ENCODE results near the gene FMN1.

DNA sequence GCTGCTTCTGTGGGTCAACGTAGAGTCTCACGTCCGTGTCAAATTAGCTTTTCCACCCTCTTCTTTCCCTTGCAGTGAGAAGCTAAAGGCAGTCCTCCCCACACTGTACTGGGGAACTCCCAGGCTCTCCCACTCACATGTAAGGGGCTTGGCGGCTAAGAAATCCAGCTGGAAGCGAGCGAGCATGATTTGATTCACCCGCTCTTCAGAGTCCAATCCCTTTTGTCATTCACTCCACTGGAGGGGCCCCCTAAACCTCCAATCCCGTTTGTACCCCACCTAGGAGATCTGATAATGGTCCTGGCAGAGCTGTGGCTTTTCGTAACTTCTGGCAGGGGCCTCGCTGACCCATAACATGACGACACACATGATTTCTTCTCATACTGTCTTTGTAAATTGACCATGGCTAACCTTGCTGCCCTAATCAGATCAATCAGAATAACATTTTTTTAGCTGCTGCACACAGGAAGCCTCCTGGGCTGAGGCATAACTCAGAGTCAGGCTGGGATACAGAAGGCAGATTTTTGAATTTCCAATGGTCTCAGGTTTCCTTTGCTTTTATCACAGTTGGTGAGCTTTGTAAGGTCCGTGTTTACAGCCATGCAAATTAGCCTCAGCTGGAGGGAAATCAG lies 241.5 kb downstream of the FMN1 start:
- no peak for TF ChIP-seq POLR2A (IDR thresholded peaks at IDR 0.05)
- TF ChIP-seq, protein P1, sequence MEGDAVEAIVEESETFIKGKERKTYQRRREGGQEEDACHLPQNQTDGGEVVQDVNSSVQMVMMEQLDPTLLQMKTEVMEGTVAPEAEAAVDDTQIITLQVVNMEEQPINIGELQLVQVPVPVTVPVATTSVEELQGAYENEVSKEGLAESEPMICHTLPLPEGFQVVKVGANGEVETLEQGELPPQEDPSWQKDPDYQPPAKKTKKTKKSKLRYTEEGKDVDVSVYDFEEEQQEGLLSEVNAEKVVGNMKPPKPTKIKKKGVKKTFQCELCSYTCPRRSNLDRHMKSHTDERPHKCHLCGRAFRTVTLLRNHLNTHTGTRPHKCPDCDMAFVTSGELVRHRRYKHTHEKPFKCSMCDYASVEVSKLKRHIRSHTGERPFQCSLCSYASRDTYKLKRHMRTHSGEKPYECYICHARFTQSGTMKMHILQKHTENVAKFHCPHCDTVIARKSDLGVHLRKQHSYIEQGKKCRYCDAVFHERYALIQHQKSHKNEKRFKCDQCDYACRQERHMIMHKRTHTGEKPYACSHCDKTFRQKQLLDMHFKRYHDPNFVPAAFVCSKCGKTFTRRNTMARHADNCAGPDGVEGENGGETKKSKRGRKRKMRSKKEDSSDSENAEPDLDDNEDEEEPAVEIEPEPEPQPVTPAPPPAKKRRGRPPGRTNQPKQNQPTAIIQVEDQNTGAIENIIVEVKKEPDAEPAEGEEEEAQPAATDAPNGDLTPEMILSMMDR (IDR thresholded peaks at IDR 0.05): no peak

All from vagina (tissue), 2 donors.